ENCODE results near the gene HADHB. TPM values are rescaled to one million over a fixed set of nuclear protein-coding genes. Genes with fewer than 3 reads are reported as not detected.
"Not testable (repeated sequence)": the region's sequence is repeated elsewhere in the genome, so short reads cannot be mapped to it uniquely, and the experiment has no call there.

HADHB gene
- total RNA-seq, 1 experiment from 2014 or later, result 101 TPM

- no peak for TF ChIP-seq EZH2 (IDR thresholded peaks at IDR 0.05; ENCODE audit: borderline replicate concordance, low read depth, low read length, poor library complexity, severe bottlenecking)
- Histone ChIP-seq H3K9me3 (ENCODE audit: low read depth, low read length, poor library complexity, severe bottlenecking) (no peaks in the 10 kb centered on the region), H3K27ac (ENCODE audit: low read depth, low read length, poor library complexity, severe bottlenecking) (no peak overlapping the region), H3K4me1 (ENCODE audit: insufficient read depth, low read length, poor library complexity, severe bottlenecking) (no peaks in the 10 kb centered on the region), H3K36me3 (ENCODE audit: insufficient read depth, low read length, poor library complexity, severe bottlenecking) (no peaks in the 10 kb centered on the region), H3K27me3 (replicated peaks; ENCODE audit: insufficient read depth, low read depth, low read length, poor library complexity) (no peaks in the 10 kb centered on the region), H3K4me3 (ENCODE audit: low read depth, low read length, poor library complexity, severe bottlenecking) (no peak overlapping the region)
- POLR2A ChIA-PET (ENCODE audit: low non-redundant PET), result no interaction called here
- CTCF ChIA-PET, result interaction anchor here (0.7 kb wide), 1 partner anchor 221 kb away, joined by 3 read pairs; no protein-coding TSS in a partner anchor
- DNase-seq (ENCODE audit: low spot score), result no peak
- intact Hi-C loops (cut with micrococcal nuclease; ENCODE audit: unreplicated experiment), result no loop called here
- no TSS peak for BruUV-seq (replicated peaks)
These were observed 4.9 kb downstream of the HADHB start for GRCh38 chr2:26249625-26250024.

GRCh38 chr2:26251893-26252292 is 7.2 kb downstream of the HADHB start:
- no peak for TF ChIP-seq EZH2 (IDR thresholded peaks at IDR 0.05; ENCODE audit: borderline replicate concordance, low read depth, low read length, poor library complexity, severe bottlenecking)
- no peak for TF ChIP-seq CTCF (conservative IDR thresholded peaks at IDR 0.05; ENCODE audit: low read depth, low read length)
- Histone ChIP-seq H3K27ac (ENCODE audit: low read depth, low read length, poor library complexity, severe bottlenecking) (no peak overlapping the region), H3K36me3 (ENCODE audit: insufficient read depth, low read length, poor library complexity, severe bottlenecking) (no peaks in the 10 kb centered on the region), H3K27me3 (replicated peaks; ENCODE audit: insufficient read depth, low read depth, low read length, poor library complexity) (no peaks in the 10 kb centered on the region), H3K9me3 (ENCODE audit: low read depth, low read length, poor library complexity, severe bottlenecking) (no peaks in the 10 kb centered on the region), H3K4me1 (ENCODE audit: insufficient read depth, low read length, poor library complexity, severe bottlenecking) (no peaks in the 10 kb centered on the region), H3K4me3 (ENCODE audit: low read depth, low read length, poor library complexity, severe bottlenecking) (no peak overlapping the region)
- CTCF ChIA-PET, result no interaction called here
- POLR2A ChIA-PET (ENCODE audit: low non-redundant PET), result no interaction called here
- no peak for DNase-seq (ENCODE audit: low spot score)
- intact Hi-C loops (cut with micrococcal nuclease; ENCODE audit: unreplicated experiment), result no loop called here
- no TSS peak for BruUV-seq (replicated peaks)

- Histone ChIP-seq H3K9me3 (ENCODE audit: low read depth, low read length, poor library complexity, severe bottlenecking) (no peaks in the 10 kb centered on the region), H3K4me1 (ENCODE audit: insufficient read depth, low read length, poor library complexity, severe bottlenecking) (no peaks in the 10 kb centered on the region), H3K4me3 (ENCODE audit: low read depth, low read length, poor library complexity, severe bottlenecking) (no peak overlapping the region), H3K36me3 (ENCODE audit: insufficient read depth, low read length, poor library complexity, severe bottlenecking) (peaks cover 4% of the 10 kb centered on the region), H3K27ac (ENCODE audit: low read depth, low read length, poor library complexity, severe bottlenecking) (no peak overlapping the region), H3K27me3 (replicated peaks; ENCODE audit: insufficient read depth, low read depth, low read length, poor library complexity) (no peaks in the 10 kb centered on the region)
- POLR2A ChIA-PET (ENCODE audit: low non-redundant PET), result no interaction called here
- no peak for DNase-seq (ENCODE audit: low spot score)
- intact Hi-C loops (cut with micrococcal nuclease; ENCODE audit: unreplicated experiment), result no loop called here
- no peak for TF ChIP-seq EZH2 (IDR thresholded peaks at IDR 0.05; ENCODE audit: borderline replicate concordance, low read depth, low read length, poor library complexity, severe bottlenecking)
- no peak for TF ChIP-seq CTCF (conservative IDR thresholded peaks at IDR 0.05; ENCODE audit: low read depth, low read length)
- BruUV-seq (replicated peaks), result no TSS peak
- CTCF ChIA-PET, result no interaction called here
These were observed 11.1 kb downstream of the HADHB start for GRCh38 chr2:26255759-26256384.

- H3K4me3 ChIP-seq (ENCODE audit: low read depth, low read length, poor library complexity, severe bottlenecking); H3K36me3 ChIP-seq (ENCODE audit: insufficient read depth, low read length, poor library complexity, severe bottlenecking); H3K9me3 ChIP-seq (ENCODE audit: low read depth, low read length, poor library complexity, severe bottlenecking); POLR2A ChIA-PET (ENCODE audit: low non-redundant PET); intact Hi-C loops (cut with micrococcal nuclease; ENCODE audit: unreplicated experiment); CTCF ChIA-PET; DNase-seq (ENCODE audit: low spot score); H3K27me3 ChIP-seq (replicated peaks; ENCODE audit: insufficient read depth, low read depth, low read length, poor library complexity); BruUV-seq (replicated peaks); H3K4me1 ChIP-seq (ENCODE audit: insufficient read depth, low read length, poor library complexity, severe bottlenecking); H3K27ac ChIP-seq (ENCODE audit: low read depth, low read length, poor library complexity, severe bottlenecking): not testable (repeated sequence)
These were observed 14.1 kb downstream of the HADHB start for GRCh38 chr2:26258836-26259235.
